HG03469 (cell line): ENCODE data around the gene ANP32A.

Experiments used
- ATAC-seq: cut with Tn5 transposase; IDR thresholded peaks from one replicate; pipeline ENCODE4 v1.9.1; 2021; ENCODE audit warnings: mild to moderate bottlenecking, moderate library complexity, moderate number of reproducible peaks; ENCODE audit not compliant: unreplicated experiment

Gene ANP32A

GRCh38 chr15:68784206-68784605 lies 36.5 kb downstream of the ANP32A start:
- no peak for ATAC-seq

- ATAC-seq, result no peak
These were observed 37.3 kb downstream of the ANP32A start for GRCh38 chr15:68783226-68784058.

GRCh38 chr15:68782589-68783161 lies 38.0 kb downstream of the ANP32A start:
- no peak for ATAC-seq

- ATAC-seq, result no peak
These were observed 38.7 kb downstream of the ANP32A start for GRCh38 chr15:68781766-68782588.

GRCh38 chr15:68781217-68781616 lies 39.5 kb downstream of the ANP32A start:
- no peak for ATAC-seq

- no peak for ATAC-seq
These were observed 41.8 kb downstream of the ANP32A start for GRCh38 chr15:68778876-68779275.

GRCh38 chr15:68776477-68777270 lies 44.0 kb downstream of the ANP32A start:
- ATAC-seq, result no peak

GRCh38 chr15:68775671-68776476 lies 44.8 kb downstream of the ANP32A start:
- ATAC-seq, result no peak

- no peak for ATAC-seq
These were observed 45.5 kb downstream of the ANP32A start for GRCh38 chr15:68775236-68775577.

- no peak for ATAC-seq
These were observed 46.0 kb downstream of the ANP32A start for GRCh38 chr15:68774521-68775235.

- no peak for ATAC-seq
These were observed 46.6 kb downstream of the ANP32A start for GRCh38 chr15:68774120-68774519.

- ATAC-seq, result no peak
These were observed 47.7 kb downstream of the ANP32A start for GRCh38 chr15:68773036-68773435.

GRCh38 chr15:68770216-68770615 lies 50.5 kb downstream of the ANP32A start:
- ATAC-seq, result no peak

GRCh38 chr15:68769702-68770101 lies 51.0 kb downstream of the ANP32A start:
- ATAC-seq, result no peak

GRCh38 chr15:68768321-68768720 lies 52.4 kb downstream of the ANP32A start:
- no peak for ATAC-seq

- no peak for ATAC-seq
These were observed 52.9 kb downstream of the ANP32A start for GRCh38 chr15:68767833-68768232.

- no peak for ATAC-seq
These were observed 54.9 kb downstream of the ANP32A start for GRCh38 chr15:68765602-68766368.

GRCh38 chr15:68764090-68764489 lies 56.6 kb downstream of the ANP32A start:
- no peak for ATAC-seq

- no peak for ATAC-seq
These were observed 57.6 kb downstream of the ANP32A start for GRCh38 chr15:68763063-68763462.
